Large intestine (tissue), 3 donors: ENCODE measurements around the gene VPS26A. TPM values are rescaled to one million over a fixed set of nuclear protein-coding genes. Genes with fewer than 3 reads are reported as not detected.

ENCODE experiments used
- DNase-seq, 2 donors: peaks; one replicate each; pipeline versions ENCODE4 v3.0.0 to v3.0.0-alpha.2; 2013
- H3K27ac ChIP-seq: one replicate; pipeline ENCODE4 v1.5.1; 2013; ENCODE audit warnings: low read length
- H3K27me3 ChIP-seq: 2 replicates; pipeline ENCODE4 v1.6.1; 2013; ENCODE audit warnings: low read length; ENCODE audit not compliant: control insufficient read depth, insufficient read depth
- H3K36me3 ChIP-seq: 2 replicates; pipeline ENCODE4 v1.6.1; 2013; ENCODE audit warnings: low read length; ENCODE audit not compliant: control insufficient read depth, insufficient read depth
- H3K4me1 ChIP-seq: one replicate; pipeline ENCODE4 v1.6.1; 2013; ENCODE audit warnings: low read length; ENCODE audit not compliant: control insufficient read depth, insufficient read depth
- H3K4me3 ChIP-seq: one replicate; pipeline ENCODE4 v1.5.1; 2013; ENCODE audit warnings: low read length
- H3K9me3 ChIP-seq: one replicate; pipeline ENCODE4 v1.6.1; 2013; ENCODE audit warnings: mild to moderate bottlenecking, low read depth, low read length, moderate library complexity; ENCODE audit not compliant: control insufficient read depth
- WGBS: methylation state at CpG from one replicate; pipeline ENCODE4 v1.1.5; 2013; ENCODE audit warnings: low lambda C conversion rate; ENCODE audit not compliant: insufficient coverage; 5-methylcytosine and 5-hydroxymethylcytosine counted together
- polyA plus RNA-seq: library from polyadenylated mRNA; unstranded; fragments of 120-200 nt; gene quantifications from one replicate; pipeline ENCODE4 v1.2.1, GENCODE V29; 2013

The VPS26A gene
- polyA plus RNA-seq, 1 donor = 57.7 TPM

- no peaks in the 10 kb centered on the region for H3K27me3 ChIP-seq
Observed at GRCh38 chr10:69201045-69201444, 77.1 kb downstream of the VPS26A start.

GRCh38 chr10:69202332-69202731, 78.4 kb downstream of the VPS26A start:
- Histone ChIP-seq H3K9me3 (no peaks in the 10 kb centered on the region), H3K4me3 (no peak overlapping the region), H3K36me3 (peaks cover 61% of the 10 kb centered on the region), H3K27ac (no peak overlapping the region), H3K27me3 (no peaks in the 10 kb centered on the region), H3K4me1 (no peaks in the 10 kb centered on the region)
- 100% methylated on average over 1 of the region's 1 CpG for WGBS
- no peak for DNase-seq

More at GRCh38 chr10:69201045-69201444, 77.1 kb downstream of the VPS26A start:
- no peak overlapping the region for H3K4me3 ChIP-seq
- no CpG with 5 or more reads among the region's 2 CpGs for WGBS
- peaks cover 61% of the 10 kb centered on the region for H3K36me3 ChIP-seq
- no peak overlapping the region for H3K27ac ChIP-seq
- no peaks in the 10 kb centered on the region for H3K9me3 ChIP-seq
- no peaks in the 10 kb centered on the region for H3K4me1 ChIP-seq
- no peak for DNase-seq

DNA sequence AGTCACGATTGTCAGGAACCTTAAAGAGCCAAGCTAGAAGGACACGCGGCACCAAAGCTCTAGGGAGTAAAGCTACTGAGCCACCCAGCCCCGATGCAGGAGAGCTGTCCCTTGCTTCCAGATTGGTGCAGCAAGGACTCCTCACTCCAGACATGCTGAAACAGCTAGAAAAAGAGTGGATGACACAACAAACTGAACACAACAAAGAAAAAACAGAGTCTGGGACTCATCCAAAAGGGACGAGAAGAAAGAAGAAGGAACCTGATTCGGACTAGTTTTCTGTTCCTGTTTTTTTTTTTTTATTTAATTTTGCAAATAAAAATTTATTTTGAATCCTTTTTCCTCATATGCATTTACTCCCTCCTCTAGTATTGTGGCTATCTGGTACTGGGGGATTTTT, 84.8 kb downstream of the VPS26A start:
- 70% methylated on average over 2 of the region's 6 CpGs for WGBS
- H3K4me3 ChIP-seq = no peak overlapping the region
- H3K4me1 ChIP-seq = peaks cover 9% of the 10 kb centered on the region
- peaks cover 42% of the 10 kb centered on the region for H3K36me3 ChIP-seq
- H3K27me3 ChIP-seq = no peaks in the 10 kb centered on the region
- DNase-seq = no peak
- no peaks in the 10 kb centered on the region for H3K9me3 ChIP-seq
- no peak overlapping the region for H3K27ac ChIP-seq

DNA sequence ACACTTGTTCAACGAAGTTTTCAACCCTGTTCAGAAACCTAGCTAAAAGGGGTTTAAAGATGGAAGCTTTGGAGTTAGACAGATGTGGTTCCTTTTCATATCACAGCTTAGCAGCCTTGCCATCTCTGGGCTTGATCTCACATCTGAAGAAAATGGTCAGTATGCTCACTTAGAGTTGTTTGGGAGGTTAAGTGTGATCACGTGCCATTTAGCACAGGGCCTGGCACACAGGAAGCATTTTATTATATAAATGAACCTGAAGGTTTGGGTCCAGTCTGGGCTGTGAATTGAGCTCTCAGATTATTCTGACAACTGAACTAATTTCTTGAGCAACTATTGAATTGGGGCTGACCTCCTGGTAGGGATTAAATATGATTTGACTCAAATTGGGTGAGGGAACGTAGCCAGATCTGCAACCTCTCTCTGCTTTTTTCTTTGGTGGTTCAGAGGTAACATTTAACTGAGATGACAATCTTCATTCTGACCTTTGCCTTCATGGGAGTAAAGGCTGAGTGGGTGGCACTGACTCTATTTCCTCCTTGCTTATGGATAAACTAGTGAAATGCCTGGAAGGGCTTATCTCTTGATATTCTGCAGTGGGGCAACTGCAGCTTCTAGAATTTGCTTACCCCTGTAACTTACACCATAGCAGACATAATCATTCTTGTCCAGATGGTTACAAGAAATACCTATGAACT, 86.0 kb downstream of the VPS26A start:
- peak in 1 of 2 donors; percentile 46 for DNase-seq
- peak overlapping the region; percentile 37 for H3K27ac ChIP-seq
- peaks cover 18% of the 10 kb centered on the region for H3K4me1 ChIP-seq
- no peaks in the 10 kb centered on the region for H3K9me3 ChIP-seq
- WGBS = no CpG with 5 or more reads among the region's 3 CpGs
- peaks cover 34% of the 10 kb centered on the region for H3K36me3 ChIP-seq
- no peak overlapping the region for H3K4me3 ChIP-seq
- no peaks in the 10 kb centered on the region for H3K27me3 ChIP-seq

DNA sequence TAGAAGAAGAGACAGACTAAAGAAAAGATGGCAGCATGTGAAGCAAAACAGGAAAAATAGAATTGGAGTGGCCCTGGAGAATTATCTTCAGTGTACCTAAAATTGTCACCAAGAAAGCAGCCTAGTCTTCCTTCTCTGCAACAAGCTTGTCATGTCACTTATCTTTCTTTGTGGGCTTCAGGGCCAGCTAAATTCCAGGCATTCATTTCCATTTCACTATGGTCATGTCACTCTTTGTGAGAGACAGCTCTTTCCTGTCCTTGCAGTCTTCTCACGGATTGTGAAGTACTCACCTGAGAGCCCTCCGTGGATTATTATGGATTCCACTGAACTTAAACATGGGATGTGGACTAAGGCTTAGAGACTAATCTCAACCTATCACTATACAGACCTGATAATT, 87.1 kb downstream of the VPS26A start:
- H3K36me3 ChIP-seq = peaks cover 26% of the 10 kb centered on the region
- DNase-seq = no peak
- no peaks in the 10 kb centered on the region for H3K9me3 ChIP-seq
- no peak overlapping the region for H3K4me3 ChIP-seq
- WGBS = no CpG with 5 or more reads among the region's 2 CpGs
- H3K27me3 ChIP-seq = no peaks in the 10 kb centered on the region
- peaks cover 25% of the 10 kb centered on the region for H3K4me1 ChIP-seq
- no peak overlapping the region for H3K27ac ChIP-seq

DNA sequence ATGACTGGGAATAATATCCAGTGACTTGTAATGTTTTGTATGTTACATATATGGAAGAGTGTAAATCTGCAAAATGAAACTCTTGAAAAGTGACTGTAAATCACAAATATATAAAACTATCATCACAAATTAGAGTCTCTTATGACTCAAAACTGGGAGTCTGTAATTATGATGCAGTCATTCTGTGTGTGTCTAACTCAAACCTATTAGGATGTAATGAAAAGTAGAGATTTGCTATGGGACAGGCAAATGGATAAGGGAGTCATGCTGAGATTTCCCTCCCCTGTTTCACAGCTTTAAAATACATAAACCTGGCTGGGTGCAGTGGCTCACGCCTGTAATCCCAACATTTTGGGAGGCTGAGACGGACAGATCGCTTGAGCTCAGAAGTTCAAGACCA, 87.5 kb downstream of the VPS26A start:
- H3K27me3 ChIP-seq = no peaks in the 10 kb centered on the region
- peaks cover 21% of the 10 kb centered on the region for H3K36me3 ChIP-seq
- no peaks in the 10 kb centered on the region for H3K9me3 ChIP-seq
- H3K27ac ChIP-seq = no peak overlapping the region
- H3K4me3 ChIP-seq = no peak overlapping the region
- no CpG with 5 or more reads among the region's 3 CpGs for WGBS
- H3K4me1 ChIP-seq = peaks cover 30% of the 10 kb centered on the region
- DNase-seq = no peak

DNA sequence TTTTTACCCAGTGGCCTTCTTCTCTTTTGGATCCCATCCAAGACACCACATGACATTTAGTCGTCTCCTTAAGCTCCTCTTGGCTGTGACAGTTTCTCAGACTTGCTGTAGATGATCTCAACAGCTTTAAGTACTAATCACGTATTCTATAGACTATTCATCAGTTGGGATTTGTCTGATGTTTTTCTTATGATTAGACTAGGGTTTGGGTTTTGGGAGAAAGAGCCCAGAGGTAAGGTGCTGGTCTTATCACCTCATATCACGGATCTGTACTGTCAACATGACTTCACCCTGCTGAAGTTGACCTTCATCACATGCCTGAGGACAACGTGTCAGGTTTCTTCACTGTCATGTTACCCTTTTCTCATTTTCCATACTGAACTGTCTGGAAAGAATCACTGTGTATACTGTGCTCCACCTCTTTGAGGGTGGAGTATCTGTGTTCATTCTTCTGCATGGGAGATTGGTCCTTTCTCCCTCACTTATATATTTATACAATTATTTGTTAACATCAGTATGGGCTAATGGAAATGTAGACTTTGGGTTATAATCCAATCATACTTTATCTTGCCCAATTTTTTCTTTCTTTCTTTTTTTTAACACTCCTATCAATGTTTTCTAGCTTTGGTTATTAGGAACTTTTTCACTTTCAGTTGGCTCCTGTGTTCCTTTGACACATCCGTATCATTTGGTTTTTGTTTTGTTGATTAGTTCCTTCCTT, 89.8 kb downstream of the VPS26A start:
- WGBS = 57% methylated on average over 1 of the region's 5 CpGs
- Histone ChIP-seq H3K27ac (peak overlapping the region; percentile 29), H3K27me3 (no peaks in the 10 kb centered on the region)

DNA sequence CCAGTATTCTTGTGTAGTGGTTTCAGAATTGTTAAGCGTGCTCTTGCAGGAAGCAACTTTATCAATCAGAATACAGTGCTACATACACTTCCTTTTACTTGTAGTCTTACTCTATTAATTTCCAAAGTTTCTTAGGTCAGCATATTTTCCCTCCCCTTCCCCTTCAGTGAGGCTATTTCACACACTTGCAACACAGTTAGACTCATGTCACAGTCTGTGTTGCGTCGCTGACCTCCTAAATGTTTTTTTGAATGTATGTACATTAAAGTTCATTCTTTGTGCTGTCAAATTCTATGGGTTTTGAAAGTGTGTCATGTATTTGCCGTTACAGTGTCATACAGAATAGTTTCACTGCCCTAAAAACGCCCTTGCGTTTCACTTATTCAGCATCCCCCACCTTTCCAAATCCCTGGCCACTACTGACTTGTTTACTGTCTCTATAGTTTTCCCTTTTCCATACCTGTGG, 90.7 kb downstream of the VPS26A start:
- no peaks in the 10 kb centered on the region for H3K9me3 ChIP-seq
- H3K27me3 ChIP-seq = no peaks in the 10 kb centered on the region
- 93% methylated on average over 3 of the region's 6 CpGs for WGBS
- DNase-seq = peak in 1 of 2 donors; percentile 20
- no peak overlapping the region for H3K27ac ChIP-seq
- H3K4me3 ChIP-seq = no peak overlapping the region
- H3K36me3 ChIP-seq = no peaks in the 10 kb centered on the region
- peaks cover 47% of the 10 kb centered on the region for H3K4me1 ChIP-seq

More for the DNA sequence above, 89.8 kb downstream of the VPS26A start:
- H3K4me3 ChIP-seq = no peak overlapping the region
- H3K9me3 ChIP-seq = no peaks in the 10 kb centered on the region
- H3K36me3 ChIP-seq = peaks cover 3% of the 10 kb centered on the region
- peaks cover 42% of the 10 kb centered on the region for H3K4me1 ChIP-seq
- peak; percentile 68 to 85 for DNase-seq

GRCh38 chr10:69215405-69216171, 91.6 kb downstream of the VPS26A start:
- peak in 1 of 2 donors; percentile 52 for DNase-seq
- no peak overlapping the region for H3K4me3 ChIP-seq
- WGBS = 31% methylated on average over 4 of the region's 10 CpGs
- peaks cover 44% of the 10 kb centered on the region for H3K4me1 ChIP-seq
- no peaks in the 10 kb centered on the region for H3K36me3 ChIP-seq
- H3K27me3 ChIP-seq = no peaks in the 10 kb centered on the region
- peak overlapping the region; percentile 79 for H3K27ac ChIP-seq
- no peaks in the 10 kb centered on the region for H3K9me3 ChIP-seq

DNA sequence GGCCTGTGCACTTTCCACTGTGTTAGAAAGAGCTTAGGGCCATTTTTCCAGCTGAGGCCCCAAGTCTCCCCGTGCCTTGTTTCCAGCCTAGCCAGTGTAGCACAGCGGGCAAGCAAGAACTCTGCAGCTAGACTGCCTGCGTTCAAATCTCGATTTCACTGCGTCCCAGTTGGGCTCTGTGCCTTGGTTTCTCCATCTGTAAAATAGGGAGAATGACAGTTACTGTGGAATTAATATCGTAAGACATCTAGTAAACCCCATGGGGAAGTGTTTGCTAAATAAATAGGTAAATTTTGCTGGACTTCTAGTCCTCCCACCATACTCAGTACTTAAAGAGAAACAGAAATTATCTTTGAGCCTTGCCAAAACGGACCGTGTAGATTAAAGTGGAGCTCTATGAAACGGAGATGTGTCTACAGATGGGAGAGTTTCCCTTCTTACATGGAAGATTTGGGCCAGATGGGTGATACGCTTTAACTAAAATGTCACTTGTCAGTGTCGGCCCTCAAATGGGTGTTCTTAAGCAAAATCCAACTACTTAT, 92.7 kb downstream of the VPS26A start:
- peak in 1 of 2 donors; percentile 19 for DNase-seq
- Histone ChIP-seq H3K36me3 (no peaks in the 10 kb centered on the region), H3K9me3 (no peaks in the 10 kb centered on the region), H3K27me3 (no peaks in the 10 kb centered on the region), H3K27ac (peak overlapping the region; percentile 79), H3K4me3 (no peak overlapping the region), H3K4me1 (peaks cover 42% of the 10 kb centered on the region)
- 100% methylated on average over 1 of the region's 11 CpGs for WGBS
